K562 (cell line): Measurements from ENCODE around the gene BIRC5. TPM values are rescaled to one million over a fixed set of nuclear protein-coding genes. Genes with fewer than 3 reads are reported as not detected.

Experiments
- CBX5 ChIP-seq: IDR thresholded peaks from 2 replicates; pipeline ENCODE4 v1.6.1; 2014; ENCODE audit warnings: low read depth, borderline replicate concordance
- FOXP4 ChIP-seq: sonication (generic); formaldehyde crosslinking; IDR thresholded peaks from 2 replicates; pipeline ENCODE4 v1.8.0; 2022; ENCODE audit warnings: mild to moderate bottlenecking, missing genetic modification reagents, borderline replicate concordance
- GTF2B ChIP-seq: IDR thresholded peaks from 2 replicates; pipeline ENCODE4 v1.6.1; 2011; ENCODE audit not compliant: insufficient read length; ENCODE audit errors: extremely low read depth
- HMGN3 ChIP-seq: IDR thresholded peaks from 2 replicates; pipeline ENCODE4 v1.6.1; 2011; ENCODE audit warnings: borderline replicate concordance, low read depth, mild to moderate bottlenecking, mixed read lengths, low read length; ENCODE audit not compliant: insufficient read length; ENCODE audit errors: extremely low read depth
- PML ChIP-seq: IDR thresholded peaks from 2 replicates; pipeline ENCODE4 v1.6.1; 2012; ENCODE audit warnings: low read length, inconsistent platforms
- SOX6 ChIP-seq: fragments of 450-650 bp; IDR thresholded peaks from 2 replicates; pipeline ENCODE4 v1.6.1; 2014; ENCODE audit warnings: mild to moderate bottlenecking
- TOE1 ChIP-seq, 2 experiments: fragments of 450-650 bp in 1 of 2; sonication (generic) in 1 of 2; formaldehyde crosslinking in 1 of 2; IDR thresholded peaks; 2 replicates each; pipeline versions ENCODE4 v1.7.1 to v1.8.0; 2016 to 2022; ENCODE audit warnings: borderline replicate concordance in 2 of 2, mild to moderate bottlenecking in 2 of 2, antibody characterized with exemption in 1 of 2, inconsistent platforms in 1 of 2, low read depth in 1 of 2, missing genetic modification reagents in 1 of 2, moderate library complexity in 1 of 2
- TRIM24 ChIP-seq, 2 experiments: fragments of 450-650 bp; IDR thresholded peaks; 2 replicates each; pipeline ENCODE4 v1.6.1; 2016
- YY1 ChIP-seq, 3 experiments: IDR thresholded peaks; 2 replicates each; pipeline ENCODE4 v1.6.1; 2011; ENCODE audit warnings: low read length in 2 of 3, mild to moderate bottlenecking in 2 of 3, moderate library complexity in 2 of 3, borderline replicate concordance in 1 of 3, control low read depth in 1 of 3, low read depth in 1 of 3; ENCODE audit not compliant: insufficient read depth in 3 of 3, insufficient replicate concordance in 2 of 3, control insufficient read depth in 1 of 3, insufficient read length in 1 of 3; ENCODE audit errors: extremely low read depth in 1 of 3
- ZBTB26 ChIP-seq: fragments of 450-650 bp; formaldehyde crosslinking; IDR thresholded peaks from 2 replicates; pipeline ENCODE4 v1.4.0; 2022; ENCODE audit warnings: missing genetic modification characterization
- ZNF551 ChIP-seq: fragments of 250-450 bp; sonication (Bioruptor Pico); IDR thresholded peaks from 2 replicates; pipeline ENCODE4 v1.5.0; 2021; ENCODE audit warnings: mild to moderate bottlenecking, moderate library complexity
- polyA plus RNA-seq, 8 experiments: library from polyadenylated mRNA; depleted of rRNA in 4 of 8; stranded (reverse) in 5 of 8; unstranded in 3 of 8; fragments of >200 nt; fragmentation: Nextera tagmentation in 2 of 8; fragmentation: Illumina TruSeq in 1 of 8; extraction: Ambion mirVana in 2 of 8; extraction: Trizol in 1 of 8; gene quantifications; 2 replicates each; pipeline versions ENCODE4 v1.2.1 to v1.2.3, GENCODE V29; 2011 to 2014; ENCODE audit warnings: inconsistent platforms in 1 of 8, missing spikeins in 1 of 8
- total RNA-seq, 7 experiments: library from RNA; depleted of rRNA in 6 of 7; stranded (reverse); fragments of >200 nt in 6 of 7; fragmentation: Illumina TruSeq in 2 of 7; extraction: Trizol in 2 of 7; gene quantifications; 2 replicates each; pipeline versions ENCODE4 v1.2.1 to v1.2.3, GENCODE V29; 2011 to 2021; ENCODE audit warnings: low replicate concordance in 1 of 7
- TF ChIP-seq, protein P1 (sequence below), 3 experiments: IDR thresholded peaks in 2 of 3; conservative IDR thresholded peaks in 1 of 3; 2 replicates each; pipeline ENCODE4 v1.5.1; 2011 to 2012; ENCODE audit warnings: low read length in 3 of 3, mild to moderate bottlenecking in 3 of 3, control low read depth in 2 of 3, improper control_type of control experiment in 1 of 3, inconsistent platforms in 1 of 3, low read depth in 1 of 3, mixed read lengths in 1 of 3, moderate library complexity in 1 of 3; ENCODE audit not compliant: insufficient read depth in 2 of 3
- TF ChIP-seq, protein P2 (sequence below): sonication (generic); formaldehyde crosslinking; IDR thresholded peaks from 2 replicates; pipeline ENCODE4 v1.8.0; 2022; ENCODE audit warnings: missing genetic modification reagents, mild to moderate bottlenecking, borderline replicate concordance
- TF ChIP-seq, protein P3 (sequence below): fragments of 450-650 bp; IDR thresholded peaks from 2 replicates; pipeline ENCODE4 v1.6.1; 2016; ENCODE audit warnings: antibody characterized with exemption

The BIRC5 gene
- total and polyA plus RNA-seq, 9 of the 15 experiments (the other 6 are each of a cell fraction or from before 2014, with no cell fraction given): 64.4 to 140 (median 101) TPM

DNA sequence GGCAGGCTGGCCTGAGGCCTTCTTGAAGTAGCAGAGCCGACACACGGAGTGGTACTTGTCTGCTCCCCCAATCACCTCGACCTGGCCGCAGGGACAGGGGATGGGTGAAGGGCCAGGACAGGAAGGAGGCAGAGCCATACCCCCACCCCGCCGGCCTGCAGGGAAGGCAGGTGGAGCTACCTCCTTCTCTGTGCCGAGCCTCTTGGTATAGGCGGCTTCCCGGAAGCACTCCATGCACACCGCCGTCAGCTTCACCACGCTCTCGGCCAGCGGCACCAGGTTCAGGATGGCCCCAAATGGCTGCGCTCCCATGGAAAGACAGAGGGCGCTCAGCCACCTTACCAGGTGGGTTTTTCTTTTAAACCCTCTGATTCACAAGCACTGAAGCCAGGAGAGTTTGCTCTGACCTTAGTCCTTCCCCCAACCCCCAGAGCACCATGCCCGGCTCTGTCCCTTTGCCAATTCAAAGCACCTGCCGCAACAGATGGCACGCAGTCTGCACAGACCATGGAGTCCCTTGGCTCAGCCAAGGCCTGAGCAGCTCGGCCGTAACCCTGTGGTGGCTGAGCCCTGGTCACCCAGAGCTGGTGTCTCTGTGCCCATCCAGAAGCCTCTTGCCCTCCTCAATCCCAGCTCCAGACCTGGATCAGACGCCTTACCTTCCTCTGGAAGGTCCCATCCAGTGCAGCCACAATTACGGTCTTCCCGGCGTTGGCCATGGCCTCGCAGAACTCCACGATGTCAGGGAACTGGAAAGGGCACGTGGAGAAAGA is 39.0 kb upstream of the BIRC5 start (continued):
- no peak for TF ChIP-seq GTF2B
- TF ChIP-seq, protein P1, sequence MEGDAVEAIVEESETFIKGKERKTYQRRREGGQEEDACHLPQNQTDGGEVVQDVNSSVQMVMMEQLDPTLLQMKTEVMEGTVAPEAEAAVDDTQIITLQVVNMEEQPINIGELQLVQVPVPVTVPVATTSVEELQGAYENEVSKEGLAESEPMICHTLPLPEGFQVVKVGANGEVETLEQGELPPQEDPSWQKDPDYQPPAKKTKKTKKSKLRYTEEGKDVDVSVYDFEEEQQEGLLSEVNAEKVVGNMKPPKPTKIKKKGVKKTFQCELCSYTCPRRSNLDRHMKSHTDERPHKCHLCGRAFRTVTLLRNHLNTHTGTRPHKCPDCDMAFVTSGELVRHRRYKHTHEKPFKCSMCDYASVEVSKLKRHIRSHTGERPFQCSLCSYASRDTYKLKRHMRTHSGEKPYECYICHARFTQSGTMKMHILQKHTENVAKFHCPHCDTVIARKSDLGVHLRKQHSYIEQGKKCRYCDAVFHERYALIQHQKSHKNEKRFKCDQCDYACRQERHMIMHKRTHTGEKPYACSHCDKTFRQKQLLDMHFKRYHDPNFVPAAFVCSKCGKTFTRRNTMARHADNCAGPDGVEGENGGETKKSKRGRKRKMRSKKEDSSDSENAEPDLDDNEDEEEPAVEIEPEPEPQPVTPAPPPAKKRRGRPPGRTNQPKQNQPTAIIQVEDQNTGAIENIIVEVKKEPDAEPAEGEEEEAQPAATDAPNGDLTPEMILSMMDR (IDR thresholded peaks at IDR 0.05 in 2 of 3, conservative IDR thresholded peaks at IDR 0.05 in 1 of 3; ENCODE audit: insufficient read depth in 2 of 3, low read depth in 1 of 3, low read length in 3 of 3): peak; percentile 31 to 37 (median 36); a peak in 4 of 6 replicates
- no peak for TF ChIP-seq ZNF551
- TF ChIP-seq FOXP4 (CRISPR knock-in tag): 0 out of 2 replicates have a peak, but pooled peaks have one; percentile 34
- no peak for TF ChIP-seq TOE1 (IDR thresholded peaks at IDR 0.05; ENCODE audit: borderline replicate concordance)
- TF ChIP-seq TOE1 (CRISPR knock-in tag; IDR thresholded peaks at IDR 0.05; ENCODE audit: borderline replicate concordance, low read depth): no peak
- no peak for TF ChIP-seq YY1 (IDR thresholded peaks at IDR 0.05; ENCODE audit: borderline replicate concordance in 1 of 3, control insufficient read depth in 1 of 3, extremely low read depth in 1 of 3, insufficient read depth in 3 of 3, insufficient read length in 1 of 3, insufficient replicate concordance in 2 of 3, low read depth in 1 of 3, low read length in 2 of 3)
- TF ChIP-seq TRIM24 (IDR thresholded peaks at IDR 0.05): no peak
- no peak for TF ChIP-seq SOX6
- TF ChIP-seq, protein P2, sequence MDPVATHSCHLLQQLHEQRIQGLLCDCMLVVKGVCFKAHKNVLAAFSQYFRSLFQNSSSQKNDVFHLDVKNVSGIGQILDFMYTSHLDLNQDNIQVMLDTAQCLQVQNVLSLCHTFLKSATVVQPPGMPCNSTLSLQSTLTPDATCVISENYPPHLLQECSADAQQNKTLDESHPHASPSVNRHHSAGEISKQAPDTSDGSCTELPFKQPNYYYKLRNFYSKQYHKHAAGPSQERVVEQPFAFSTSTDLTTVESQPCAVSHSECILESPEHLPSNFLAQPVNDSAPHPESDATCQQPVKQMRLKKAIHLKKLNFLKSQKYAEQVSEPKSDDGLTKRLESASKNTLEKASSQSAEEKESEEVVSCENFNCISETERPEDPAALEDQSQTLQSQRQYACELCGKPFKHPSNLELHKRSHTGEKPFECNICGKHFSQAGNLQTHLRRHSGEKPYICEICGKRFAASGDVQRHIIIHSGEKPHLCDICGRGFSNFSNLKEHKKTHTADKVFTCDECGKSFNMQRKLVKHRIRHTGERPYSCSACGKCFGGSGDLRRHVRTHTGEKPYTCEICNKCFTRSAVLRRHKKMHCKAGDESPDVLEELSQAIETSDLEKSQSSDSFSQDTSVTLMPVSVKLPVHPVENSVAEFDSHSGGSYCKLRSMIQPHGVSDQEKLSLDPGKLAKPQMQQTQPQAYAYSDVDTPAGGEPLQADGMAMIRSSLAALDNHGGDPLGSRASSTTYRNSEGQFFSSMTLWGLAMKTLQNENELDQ (CRISPR knock-in tag): no peak
- TF ChIP-seq CBX5: no peak
- TF ChIP-seq PML: no peak
- peak; percentile 6 for TF ChIP-seq HMGN3
- no peak for TF ChIP-seq ZBTB26 (CRISPR knock-in tag)
- TF ChIP-seq, protein P3, sequence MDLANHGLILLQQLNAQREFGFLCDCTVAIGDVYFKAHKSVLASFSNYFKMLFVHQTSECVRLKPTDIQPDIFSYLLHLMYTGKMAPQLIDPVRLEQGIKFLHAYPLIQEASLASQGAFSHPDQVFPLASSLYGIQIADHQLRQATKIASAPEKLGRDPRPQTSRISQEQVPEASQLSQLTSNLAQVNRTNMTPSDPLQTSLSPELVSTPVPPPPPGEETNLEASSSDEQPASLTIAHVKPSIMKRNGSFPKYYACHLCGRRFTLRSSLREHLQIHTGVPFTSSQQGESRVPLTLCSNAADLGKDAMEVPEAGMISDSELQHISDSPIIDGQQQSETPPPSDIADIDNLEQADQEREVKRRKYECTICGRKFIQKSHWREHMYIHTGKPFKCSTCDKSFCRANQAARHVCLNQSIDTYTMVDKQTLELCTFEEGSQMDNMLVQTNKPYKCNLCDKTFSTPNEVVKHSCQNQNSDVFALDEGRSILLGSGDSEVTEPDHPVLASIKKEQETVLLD: no peak
